ENCODE measurements around the gene SLC6A19.

DNA sequence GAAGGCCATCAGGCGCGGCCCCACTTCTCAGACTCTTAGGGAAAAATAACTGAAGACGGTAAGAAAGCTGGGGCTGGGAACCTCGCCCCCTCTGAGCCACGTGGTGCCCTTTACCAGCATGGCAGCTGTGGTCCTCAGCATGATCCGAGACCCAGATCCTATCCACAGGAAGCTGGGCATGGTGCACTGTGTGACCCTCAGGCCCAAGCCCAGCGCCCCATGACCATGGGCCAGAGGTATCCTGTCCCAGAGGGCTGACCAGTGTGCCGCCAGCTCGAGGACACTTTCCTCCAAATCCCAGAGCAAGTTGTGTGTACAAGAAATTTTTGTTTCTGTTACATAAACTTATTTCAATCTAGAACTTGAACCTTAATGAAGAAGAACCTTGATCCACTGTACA lies 65.4 kb downstream of the SLC6A19 start:
- TF ChIP-seq, protein P1, sequence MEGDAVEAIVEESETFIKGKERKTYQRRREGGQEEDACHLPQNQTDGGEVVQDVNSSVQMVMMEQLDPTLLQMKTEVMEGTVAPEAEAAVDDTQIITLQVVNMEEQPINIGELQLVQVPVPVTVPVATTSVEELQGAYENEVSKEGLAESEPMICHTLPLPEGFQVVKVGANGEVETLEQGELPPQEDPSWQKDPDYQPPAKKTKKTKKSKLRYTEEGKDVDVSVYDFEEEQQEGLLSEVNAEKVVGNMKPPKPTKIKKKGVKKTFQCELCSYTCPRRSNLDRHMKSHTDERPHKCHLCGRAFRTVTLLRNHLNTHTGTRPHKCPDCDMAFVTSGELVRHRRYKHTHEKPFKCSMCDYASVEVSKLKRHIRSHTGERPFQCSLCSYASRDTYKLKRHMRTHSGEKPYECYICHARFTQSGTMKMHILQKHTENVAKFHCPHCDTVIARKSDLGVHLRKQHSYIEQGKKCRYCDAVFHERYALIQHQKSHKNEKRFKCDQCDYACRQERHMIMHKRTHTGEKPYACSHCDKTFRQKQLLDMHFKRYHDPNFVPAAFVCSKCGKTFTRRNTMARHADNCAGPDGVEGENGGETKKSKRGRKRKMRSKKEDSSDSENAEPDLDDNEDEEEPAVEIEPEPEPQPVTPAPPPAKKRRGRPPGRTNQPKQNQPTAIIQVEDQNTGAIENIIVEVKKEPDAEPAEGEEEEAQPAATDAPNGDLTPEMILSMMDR (IDR thresholded peaks at IDR 0.05) = no peak
- TF ChIP-seq EZH2 (IDR thresholded peaks at IDR 0.05) = no peak
- no peak for TF ChIP-seq EZH2phosphoT487 (IDR thresholded peaks at IDR 0.05)

All from neural progenitor cell (in vitro differentiated cells).